GM18507 (cell line): Measurements from ENCODE around the gene PRTN3.
"Not testable (repeated sequence)": the region's sequence is repeated elsewhere in the genome, so short reads cannot be mapped to it uniquely, and the experiment has no call there.

ENCODE experiments used
- DNase-seq: peaks from one replicate; pipeline ENCODE4 v3.0.0; 2011; ENCODE audit warnings: low read depth; ENCODE audit not compliant: insufficient read length; ENCODE audit errors: extremely low spot score
- FAIRE-seq: peaks from 2 replicates; lab custom pipeline; 2011; peaks lifted over from hg19 to GRCh38; lab: Jason Lieb, UNC

The PRTN3 gene

GRCh38 chr19:814152-815078, 26.4 kb upstream of the PRTN3 start:
- FAIRE-seq (no peak), DNase-seq (no peak)

- FAIRE-seq (no peak), DNase-seq (no peak)
Observed at GRCh38 chr19:815079-815774, 25.6 kb upstream of the PRTN3 start.

- FAIRE-seq = no peak
- no peak for DNase-seq
Observed at GRCh38 chr19:815775-816499, 24.9 kb upstream of the PRTN3 start.

- FAIRE-seq (no peak), DNase-seq (no peak)
Observed at GRCh38 chr19:816500-816857, 24.3 kb upstream of the PRTN3 start.

- not testable (repeated sequence) for FAIRE-seq, DNase-seq
Observed at GRCh38 chr19:820212-820611, 20.6 kb upstream of the PRTN3 start.

- DNase-seq (no peak), FAIRE-seq (no peak)
Observed at GRCh38 chr19:821231-821824, 19.5 kb upstream of the PRTN3 start.

GRCh38 chr19:821825-822503, 18.8 kb upstream of the PRTN3 start, which contains the start of gene PLPPR3:
Gene PLPPR3 (minus strand): TSS chr19:821955. CDS start chr19:821559, 396 bp downstream.
- DNase-seq (no peak), FAIRE-seq (no peak)

GRCh38 chr19:823565-824121, 17.2 kb upstream of the PRTN3 start:
- no peak for DNase-seq
- FAIRE-seq = no peak

- FAIRE-seq (no peak), DNase-seq (no peak)
Observed at GRCh38 chr19:824885-825284, 15.9 kb upstream of the PRTN3 start.

- FAIRE-seq (no peak), DNase-seq (no peak)
Observed at GRCh38 chr19:825897-826644, 14.7 kb upstream of the PRTN3 start.

GRCh38 chr19:827314-827709, 13.5 kb upstream of the PRTN3 start:
- FAIRE-seq = no peak
- DNase-seq = no peak

- FAIRE-seq (no peak), DNase-seq (no peak)
Observed at GRCh38 chr19:827710-828321, 13.0 kb upstream of the PRTN3 start, which contains the start of gene AZU1. Gene AZU1 (plus strand): TSS chr19:827837. CDS start chr19:827847, 10 bp downstream.

GRCh38 chr19:829129-829758, 11.6 kb upstream of the PRTN3 start:
- FAIRE-seq (no peak), DNase-seq (no peak)

- DNase-seq (no peak), FAIRE-seq (no peak)
Observed at GRCh38 chr19:831407-832369, 9.1 kb upstream of the PRTN3 start.

GRCh38 chr19:834216-834615, 6.6 kb upstream of the PRTN3 start:
- FAIRE-seq (no peak), DNase-seq (no peak)

- FAIRE-seq (no peak), DNase-seq (no peak)
Observed at GRCh38 chr19:835210-835810, 5.5 kb upstream of the PRTN3 start.
